HUES6 (cell line): ENCODE results near the gene DCLK1.

Experiments
- H3K27ac ChIP-seq: 2 replicates; pipeline ENCODE4 v1.7.0; 2013; ENCODE audit warnings: low read depth, mild to moderate bottlenecking, low read length, inconsistent platforms
- H3K27me3 ChIP-seq: 2 replicates; pipeline ENCODE4 v1.6.1; 2013; ENCODE audit warnings: low read length; ENCODE audit not compliant: control insufficient read depth, insufficient read depth
- H3K36me3 ChIP-seq: 2 replicates; pipeline ENCODE4 v1.6.1; 2013; ENCODE audit warnings: low read length; ENCODE audit not compliant: control insufficient read depth, insufficient read depth
- H3K4me1 ChIP-seq: 2 replicates; pipeline ENCODE4 v1.6.1; 2013; ENCODE audit warnings: low read length; ENCODE audit not compliant: control insufficient read depth, insufficient read depth
- H3K4me3 ChIP-seq: 2 replicates; pipeline ENCODE4 v1.5.1; 2013; ENCODE audit warnings: low read depth, low read length
- H3K9ac ChIP-seq: one replicate; pipeline ENCODE4 v1.6.1; 2013; ENCODE audit warnings: mild to moderate bottlenecking, low read length
- H3K9me3 ChIP-seq: 2 replicates; pipeline ENCODE4 v1.6.1; 2013; ENCODE audit warnings: low read depth, low read length; ENCODE audit not compliant: control insufficient read depth, insufficient read depth

Gene DCLK1

GRCh38 chr13:35923347-35923746 lies 207.8 kb downstream of the DCLK1 start:
- no peaks in the 10 kb centered on the region for H3K27me3 ChIP-seq
- H3K9ac ChIP-seq: no peak overlapping the region
- no peak overlapping the region for H3K4me3 ChIP-seq
- no peak overlapping the region for H3K27ac ChIP-seq
- peaks cover 31% of the 10 kb centered on the region for H3K4me1 ChIP-seq
- no peaks in the 10 kb centered on the region for H3K9me3 ChIP-seq
- no peaks in the 10 kb centered on the region for H3K36me3 ChIP-seq

GRCh38 chr13:35920816-35921215 lies 210.4 kb downstream of the DCLK1 start:
- Histone ChIP-seq H3K4me1 (peaks cover 56% of the 10 kb centered on the region), H3K9me3 (no peaks in the 10 kb centered on the region)

GRCh38 chr13:35917942-35918645 lies 213.1 kb downstream of the DCLK1 start:
- Histone ChIP-seq H3K27me3 (no peaks in the 10 kb centered on the region), H3K36me3 (no peaks in the 10 kb centered on the region), H3K9me3 (no peaks in the 10 kb centered on the region), H3K4me1 (peaks cover 49% of the 10 kb centered on the region), H3K27ac (no peak overlapping the region), H3K4me3 (no peak overlapping the region), H3K9ac (no peak overlapping the region)

More at GRCh38 chr13:35920816-35921215, 210.4 kb downstream of the DCLK1 start:
- Histone ChIP-seq H3K27me3 (no peaks in the 10 kb centered on the region), H3K27ac (no peak overlapping the region), H3K4me3 (no peak overlapping the region), H3K36me3 (no peaks in the 10 kb centered on the region), H3K9ac (no peak overlapping the region)

DNA sequence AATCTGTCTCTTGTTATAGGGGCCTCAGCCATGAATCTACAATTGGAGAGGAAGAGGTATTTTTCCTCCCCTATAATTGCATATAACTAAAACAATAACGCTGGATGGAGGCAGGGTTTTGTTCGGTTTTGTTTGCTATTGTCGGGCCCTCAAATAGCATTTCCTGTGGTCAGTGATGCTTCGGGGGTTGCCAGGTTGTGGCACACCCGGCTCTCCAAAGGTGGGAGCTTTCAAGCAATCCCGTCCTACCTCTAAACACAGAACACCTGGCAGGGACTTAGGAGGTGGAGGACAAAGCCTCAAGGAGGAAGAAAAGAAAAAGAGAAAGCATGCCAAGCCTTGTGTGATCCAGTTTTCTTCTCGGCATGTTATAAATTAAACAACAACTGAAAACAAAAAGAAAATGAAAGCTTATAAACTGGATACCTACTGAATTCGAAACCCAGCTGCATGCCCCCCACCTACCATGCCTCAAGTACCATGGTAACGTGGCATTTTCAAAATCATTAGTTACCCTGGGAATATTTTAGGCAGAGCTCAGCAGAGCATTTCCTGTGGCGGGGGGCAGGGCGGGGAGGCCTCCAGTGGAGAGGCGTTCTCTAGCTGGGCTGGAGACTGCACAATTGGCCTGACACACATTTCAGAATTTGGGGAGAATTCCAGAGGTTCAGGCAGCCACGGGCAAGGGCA lies 213.8 kb downstream of the DCLK1 start:
- Histone ChIP-seq H3K36me3 (no peaks in the 10 kb centered on the region), H3K27ac (no peak overlapping the region), H3K9ac (no peak overlapping the region), H3K4me3 (no peak overlapping the region), H3K27me3 (no peaks in the 10 kb centered on the region), H3K4me1 (peaks cover 43% of the 10 kb centered on the region), H3K9me3 (peaks cover 6% of the 10 kb centered on the region; the same call in 1 of the 2 replicates)

DNA sequence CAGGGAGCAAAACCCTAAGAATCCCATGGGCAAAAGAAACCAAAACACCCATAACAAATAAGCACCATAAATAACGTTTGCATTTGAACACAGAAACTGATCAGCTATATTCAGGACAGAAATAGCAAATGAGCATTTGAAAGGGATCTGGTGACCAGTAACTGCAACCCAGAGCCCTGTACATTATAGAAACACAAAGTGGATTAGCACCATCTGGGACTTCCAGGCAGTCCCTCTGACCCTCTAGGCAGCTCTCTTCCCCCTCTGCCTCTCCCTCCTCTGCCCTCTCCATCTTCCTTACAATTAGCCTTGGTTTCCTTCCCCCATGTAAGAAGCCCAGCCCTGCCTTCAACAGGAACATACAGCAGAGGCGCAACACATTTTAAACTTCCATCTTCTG lies 215.0 kb downstream of the DCLK1 start:
- peaks cover 8% of the 10 kb centered on the region; the same call in 1 of the 2 replicates for H3K9me3 ChIP-seq
- no peak overlapping the region for H3K4me3 ChIP-seq
- H3K27me3 ChIP-seq: no peaks in the 10 kb centered on the region
- no peak overlapping the region for H3K9ac ChIP-seq
- no peaks in the 10 kb centered on the region for H3K36me3 ChIP-seq
- no peak overlapping the region for H3K27ac ChIP-seq
- H3K4me1 ChIP-seq: peaks cover 36% of the 10 kb centered on the region

DNA sequence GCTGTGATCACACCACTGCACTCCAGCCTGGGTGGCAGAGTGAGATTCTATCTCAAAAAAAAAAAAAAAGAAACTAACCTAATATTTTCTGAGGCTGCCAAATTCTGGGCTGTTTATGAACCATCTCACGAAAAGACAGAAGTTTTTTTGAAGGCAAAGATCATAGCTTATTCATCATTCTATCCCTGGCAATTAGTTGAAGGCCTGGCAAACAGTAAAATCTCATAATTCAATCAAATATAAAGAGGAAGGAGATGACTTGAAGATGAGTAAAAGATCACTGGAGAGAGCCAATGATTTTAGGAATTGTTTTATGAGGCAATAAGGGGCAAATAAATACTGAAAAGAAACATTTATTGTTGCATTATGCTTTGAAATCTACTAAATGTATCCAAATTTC lies 216.5 kb downstream of the DCLK1 start:
- peaks cover 8% of the 10 kb centered on the region; the same call in 1 of the 2 replicates for H3K9me3 ChIP-seq
- peaks cover 35% of the 10 kb centered on the region for H3K4me1 ChIP-seq
- no peak overlapping the region for H3K9ac ChIP-seq
- H3K4me3 ChIP-seq: no peak overlapping the region
- no peaks in the 10 kb centered on the region for H3K36me3 ChIP-seq
- H3K27me3 ChIP-seq: no peaks in the 10 kb centered on the region
- H3K27ac ChIP-seq: no peak overlapping the region

DNA sequence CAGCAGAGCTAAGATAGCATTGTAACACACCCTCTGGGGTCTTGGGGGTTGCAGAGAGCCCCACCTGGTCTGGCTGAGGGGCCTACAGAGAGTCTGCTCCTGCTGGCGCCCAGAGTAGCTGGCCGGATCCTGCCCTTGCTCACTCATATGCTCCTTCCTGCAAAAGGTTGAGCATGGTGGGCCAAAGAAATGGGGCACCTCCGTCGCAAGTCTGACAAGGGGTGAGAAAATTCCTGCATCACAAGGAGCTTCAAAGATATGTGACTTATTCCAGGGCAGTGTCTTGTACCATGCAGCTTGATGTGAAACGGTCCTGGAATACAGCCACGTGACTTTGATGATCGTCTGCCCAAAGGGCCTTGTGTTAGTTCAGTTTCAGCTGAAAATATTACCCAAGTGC lies 218.3 kb downstream of the DCLK1 start:
- Histone ChIP-seq H3K4me1 (peaks cover 42% of the 10 kb centered on the region), H3K27me3 (no peaks in the 10 kb centered on the region), H3K9me3 (peaks cover 8% of the 10 kb centered on the region; the same call in 1 of the 2 replicates), H3K4me3 (no peak overlapping the region), H3K9ac (no peak overlapping the region), H3K27ac (no peak overlapping the region), H3K36me3 (no peaks in the 10 kb centered on the region)

DNA sequence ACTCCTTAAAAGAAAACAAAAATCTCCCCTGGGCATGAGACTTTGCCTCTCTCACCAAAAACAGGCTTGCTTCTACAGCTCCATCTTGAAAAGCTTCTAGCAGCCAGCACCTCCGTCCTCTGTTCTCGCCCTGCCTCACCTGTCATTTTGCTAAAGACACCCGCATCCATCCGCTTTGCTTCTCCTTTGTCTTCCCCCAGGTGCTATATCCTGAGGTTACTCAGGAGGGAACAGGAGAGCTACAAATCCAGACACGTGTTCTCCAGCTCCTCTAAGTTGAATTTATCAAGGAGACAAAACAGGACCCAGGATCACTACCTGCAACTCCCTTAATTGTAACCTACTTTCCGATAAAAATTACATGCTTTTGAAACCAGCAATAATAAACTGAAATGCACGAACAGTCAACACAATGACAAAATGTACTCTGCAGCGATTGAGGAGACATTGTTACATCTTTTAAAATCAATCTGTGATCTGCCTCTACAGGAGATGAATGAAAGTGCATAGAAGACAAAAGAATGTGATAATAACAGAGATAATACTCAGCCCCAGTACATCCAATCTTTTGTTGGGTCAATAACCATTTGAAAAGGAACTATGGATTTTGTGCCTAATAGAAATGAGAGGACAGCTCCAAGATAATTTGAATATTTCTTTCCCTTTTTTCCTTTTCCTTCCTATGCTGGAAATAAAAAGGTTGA lies 221.2 kb downstream of the DCLK1 start:
- Histone ChIP-seq H3K9me3 (peaks cover 8% of the 10 kb centered on the region; the same call in 1 of the 2 replicates), H3K4me1 (peaks cover 25% of the 10 kb centered on the region), H3K9ac (no peak overlapping the region), H3K27me3 (no peaks in the 10 kb centered on the region), H3K27ac (no peak overlapping the region), H3K36me3 (no peaks in the 10 kb centered on the region), H3K4me3 (no peak overlapping the region)

DNA sequence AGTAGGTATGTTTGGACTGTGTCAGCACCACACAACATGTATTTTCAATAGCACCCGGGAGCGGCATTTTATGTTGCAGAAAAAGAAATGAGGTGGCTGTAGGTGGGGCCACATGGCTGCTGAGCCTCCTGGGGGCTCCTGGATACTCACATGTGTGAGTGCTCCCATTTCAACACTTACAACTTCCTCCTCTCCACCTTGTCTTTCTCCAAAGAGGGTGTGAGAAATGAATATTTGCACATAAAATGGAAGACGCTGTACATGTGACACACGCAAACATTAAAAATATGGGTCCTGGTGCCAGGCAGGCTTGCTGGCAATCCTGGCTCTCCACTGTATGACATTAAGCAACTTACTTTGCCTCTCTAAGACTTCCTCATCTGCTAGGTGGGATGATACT lies 222.1 kb downstream of the DCLK1 start:
- no peak overlapping the region for H3K4me3 ChIP-seq
- H3K9me3 ChIP-seq: peaks cover 8% of the 10 kb centered on the region; the same call in 1 of the 2 replicates
- no peak overlapping the region for H3K27ac ChIP-seq
- H3K27me3 ChIP-seq: no peaks in the 10 kb centered on the region
- H3K4me1 ChIP-seq: peaks cover 25% of the 10 kb centered on the region
- H3K9ac ChIP-seq: no peak overlapping the region
- H3K36me3 ChIP-seq: no peaks in the 10 kb centered on the region

DNA sequence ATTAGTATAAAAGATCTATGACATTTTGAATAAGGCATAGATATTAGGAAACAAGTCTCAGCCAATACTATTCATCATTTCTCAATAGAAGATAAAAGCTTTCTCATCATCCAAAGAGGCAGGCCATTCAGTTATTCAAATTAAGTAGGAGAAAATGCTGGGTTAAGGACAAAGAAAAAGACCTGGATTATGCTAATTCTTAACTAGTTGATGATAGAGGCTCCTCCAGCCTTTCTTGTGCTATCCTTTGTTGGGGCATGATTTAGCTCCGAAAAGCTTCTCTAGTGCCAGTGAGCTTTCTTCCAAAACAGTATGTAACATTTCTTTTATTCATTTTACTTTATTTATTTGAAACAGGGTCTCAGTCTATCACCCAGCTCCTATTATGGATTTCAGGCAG lies 223.0 kb downstream of the DCLK1 start:
- Histone ChIP-seq H3K27me3 (no peaks in the 10 kb centered on the region), H3K9ac (no peak overlapping the region), H3K4me1 (peaks cover 25% of the 10 kb centered on the region), H3K4me3 (no peak overlapping the region), H3K36me3 (no peaks in the 10 kb centered on the region), H3K27ac (no peak overlapping the region), H3K9me3 (peaks cover 8% of the 10 kb centered on the region; the same call in 1 of the 2 replicates)

- no peak overlapping the region for H3K4me3 ChIP-seq
- H3K9ac ChIP-seq: no peak overlapping the region
- H3K9me3 ChIP-seq: no peaks in the 10 kb centered on the region
- H3K27ac ChIP-seq: no peak overlapping the region
- H3K4me1 ChIP-seq: peaks cover 30% of the 10 kb centered on the region
- no peaks in the 10 kb centered on the region for H3K36me3 ChIP-seq
- no peaks in the 10 kb centered on the region for H3K27me3 ChIP-seq
Observed at GRCh38 chr13:35906636-35907035, 224.5 kb downstream of the DCLK1 start.
